SK-N-SH treated with all-trans-retinoic acid at 6 μM for 48 hours (cell line): ENCODE results near the gene VAT1.
"Not testable (repeated sequence)": the region's sequence is repeated elsewhere in the genome, so short reads cannot be mapped to it uniquely, and the experiment has no call there.

Source experiments
- ATAC-seq: fragments of 200-7000 bp; cut with Tn5 transposase; 3 replicates; pipeline ENCODE4 v1.9.1; 2020; ENCODE audit warnings: mild to moderate bottlenecking, moderate library complexity
- ARNTL ChIP-seq: fragments of 450-650 bp; formaldehyde crosslinking; IDR thresholded peaks from 2 replicates; pipeline ENCODE4 v1.5.0; 2020; ENCODE audit warnings: low read depth, mild to moderate bottlenecking, moderate library complexity, borderline replicate concordance
- BACH2 ChIP-seq: fragments of 250-450 bp; sonication (Bioruptor Pico); IDR thresholded peaks from 2 replicates; pipeline ENCODE4 v1.9.0; 2021; ENCODE audit warnings: mild to moderate bottlenecking, borderline replicate concordance
- CSDC2 ChIP-seq: fragments of 250-450 bp; sonication (Bioruptor Pico); IDR thresholded peaks from 2 replicates; pipeline ENCODE4 v1.5.0; 2020; ENCODE audit warnings: mild to moderate bottlenecking, moderate library complexity
- ESRRG ChIP-seq: fragments of 250-450 bp; sonication (Bioruptor Pico); IDR thresholded peaks from 2 replicates; pipeline ENCODE4 v1.6.1; 2021; ENCODE audit warnings: mild to moderate bottlenecking
- GLIS3 ChIP-seq: fragments of 250-450 bp; sonication (Bioruptor Pico); IDR thresholded peaks from 2 replicates; pipeline ENCODE4 v1.5.0; 2020; ENCODE audit warnings: mild to moderate bottlenecking, moderate library complexity
- OSR1 ChIP-seq: fragments of 250-450 bp; sonication (Bioruptor Pico); IDR thresholded peaks from 2 replicates; pipeline ENCODE4 v1.8.0; 2022; ENCODE audit warnings: moderate library complexity, mild to moderate bottlenecking, inconsistent platforms
- POU6F1 ChIP-seq: fragments of 250-450 bp; sonication (Bioruptor Pico); IDR thresholded peaks from 2 replicates; pipeline ENCODE4 v1.8.0; 2021; ENCODE audit warnings: low read depth, mild to moderate bottlenecking, moderate library complexity, borderline replicate concordance
- PPARA ChIP-seq: fragments of 250-450 bp; sonication (Bioruptor Pico); IDR thresholded peaks from 2 replicates; pipeline ENCODE4 v1.5.0; 2020; ENCODE audit warnings: mild to moderate bottlenecking, borderline replicate concordance
- RARB ChIP-seq: fragments of 250-450 bp; sonication (Bioruptor Pico); IDR thresholded peaks from 2 replicates; pipeline ENCODE4 v1.8.0; 2021; ENCODE audit warnings: mild to moderate bottlenecking, moderate library complexity
- SNAI2 ChIP-seq: fragments of 250-450 bp; sonication (Bioruptor Pico); IDR thresholded peaks from 2 replicates; pipeline ENCODE4 v1.5.0; 2020; ENCODE audit warnings: mild to moderate bottlenecking, moderate library complexity
- TCF4 ChIP-seq: fragments of 250-450 bp; sonication (Bioruptor Pico); IDR thresholded peaks from 2 replicates; pipeline ENCODE4 v1.8.0; 2021; ENCODE audit warnings: mild to moderate bottlenecking, moderate library complexity, borderline replicate concordance
- TOX ChIP-seq: fragments of 250-450 bp; sonication (Bioruptor Pico); IDR thresholded peaks from 2 replicates; pipeline ENCODE4 v1.8.0; 2021; ENCODE audit warnings: mild to moderate bottlenecking, moderate library complexity, borderline replicate concordance
- ZC3H10 ChIP-seq: fragments of 250-450 bp; sonication (Bioruptor Pico); IDR thresholded peaks from 2 replicates; pipeline ENCODE4 v1.5.1; 2021; ENCODE audit warnings: mild to moderate bottlenecking, moderate library complexity
- ZFP3 ChIP-seq: fragments of 250-450 bp; sonication (Bioruptor Pico); IDR thresholded peaks from 2 replicates; pipeline ENCODE4 v1.5.0; 2020; ENCODE audit warnings: mild to moderate bottlenecking, moderate library complexity
- ZFP30 ChIP-seq: fragments of 450-650 bp; formaldehyde crosslinking; IDR thresholded peaks from 2 replicates; pipeline ENCODE4 v1.5.0; 2022; ENCODE audit warnings: mild to moderate bottlenecking, moderate library complexity
- ZNF565 ChIP-seq: fragments of 450-650 bp; formaldehyde crosslinking; conservative IDR thresholded peaks from 2 replicates; pipeline ENCODE4 v1.5.0; 2020; ENCODE audit warnings: low read depth, mild to moderate bottlenecking, moderate library complexity
- ZNF70 ChIP-seq: fragments of 450-650 bp; formaldehyde crosslinking; IDR thresholded peaks from 2 replicates; pipeline ENCODE4 v1.5.0; 2020; ENCODE audit warnings: mild to moderate bottlenecking, moderate library complexity
- TF ChIP-seq, protein P1 (sequence below): fragments of 250-450 bp; sonication (Bioruptor Pico); IDR thresholded peaks from 2 replicates; pipeline ENCODE4 v1.5.1; 2020; ENCODE audit warnings: low read depth, mild to moderate bottlenecking, moderate library complexity
- TF ChIP-seq, protein P2 (sequence below): fragments of 250-450 bp; sonication (Bioruptor Pico); IDR thresholded peaks from 2 replicates; pipeline ENCODE4 v1.5.1; 2021; ENCODE audit warnings: mild to moderate bottlenecking, moderate library complexity
- TF ChIP-seq, protein P3 (sequence below): fragments of 250-450 bp; sonication (Bioruptor Pico); IDR thresholded peaks from 2 replicates; pipeline ENCODE4 v1.8.0; 2020; ENCODE audit warnings: mild to moderate bottlenecking, moderate library complexity, borderline replicate concordance
- TF ChIP-seq, protein P4 (sequence below): fragments of 250-450 bp; sonication (Bioruptor Pico); IDR thresholded peaks from 2 replicates; pipeline ENCODE4 v1.5.0; 2020; ENCODE audit warnings: mild to moderate bottlenecking, moderate library complexity

The VAT1 gene

DNA sequence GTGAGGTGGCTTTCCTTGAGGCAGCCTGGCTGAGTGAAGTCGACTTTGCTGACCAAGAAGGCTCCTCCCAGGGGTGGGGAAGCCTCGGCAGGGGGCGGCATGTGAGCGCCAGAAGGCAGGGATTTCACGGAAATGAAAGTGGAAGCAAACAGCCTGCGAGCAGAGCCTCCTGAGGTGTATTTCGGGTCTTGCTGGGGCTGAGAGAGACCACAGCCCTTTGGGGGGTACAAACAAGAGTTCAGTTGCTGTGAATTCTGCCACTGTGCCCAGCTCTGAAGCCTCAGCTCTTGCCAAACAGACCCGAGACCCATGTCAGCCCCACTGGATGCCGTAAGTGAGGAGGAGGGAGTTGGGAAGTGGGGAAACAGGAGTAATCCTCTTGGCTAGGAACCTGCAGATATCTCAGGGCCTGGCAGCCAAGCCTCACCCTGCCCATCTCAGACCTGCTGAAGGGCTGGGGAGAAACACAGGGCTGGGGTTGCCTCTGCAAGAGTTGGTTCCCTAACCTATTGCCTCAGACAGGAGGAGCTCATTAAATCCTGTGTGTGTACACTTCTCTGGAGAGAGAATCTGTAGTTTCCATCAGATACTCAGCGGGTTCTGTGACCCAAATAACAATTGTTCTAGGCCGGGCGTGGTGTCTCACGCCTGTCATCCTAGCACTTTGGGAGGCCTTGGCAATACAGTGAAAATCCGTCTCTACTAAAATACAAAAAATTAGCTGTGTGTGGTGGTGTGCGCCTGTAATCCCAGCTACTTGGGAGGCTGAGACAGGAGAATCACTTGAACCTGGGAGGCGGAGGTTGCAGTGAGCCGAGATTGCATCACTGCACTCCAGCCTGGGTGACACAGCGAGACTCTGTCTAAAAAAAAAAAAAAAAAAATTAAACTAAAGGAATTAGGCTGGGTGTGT, 15.3 kb downstream of the VAT1 start, which contains the start of gene IFI35:
Gene IFI35 (plus strand): TSS at position 146 of the 913 bp plus-strand sequence. CDS start 164 bp downstream, at position 310.
- peak; percentile 82 for ATAC-seq
- no peak for TF ChIP-seq BACH2 (CRISPR knock-in tag)
- TF ChIP-seq, protein P1, sequence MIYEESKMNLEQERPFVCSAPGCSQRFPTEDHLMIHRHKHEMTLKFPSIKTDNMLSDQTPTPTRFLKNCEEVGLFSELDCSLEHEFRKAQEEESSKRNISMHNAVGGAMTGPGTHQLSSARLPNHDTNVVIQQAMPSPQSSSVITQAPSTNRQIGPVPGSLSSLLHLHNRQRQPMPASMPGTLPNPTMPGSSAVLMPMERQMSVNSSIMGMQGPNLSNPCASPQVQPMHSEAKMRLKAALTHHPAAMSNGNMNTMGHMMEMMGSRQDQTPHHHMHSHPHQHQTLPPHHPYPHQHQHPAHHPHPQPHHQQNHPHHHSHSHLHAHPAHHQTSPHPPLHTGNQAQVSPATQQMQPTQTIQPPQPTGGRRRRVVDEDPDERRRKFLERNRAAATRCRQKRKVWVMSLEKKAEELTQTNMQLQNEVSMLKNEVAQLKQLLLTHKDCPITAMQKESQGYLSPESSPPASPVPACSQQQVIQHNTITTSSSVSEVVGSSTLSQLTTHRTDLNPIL (CRISPR knock-in tag) = no peak
- TF ChIP-seq, protein P2, sequence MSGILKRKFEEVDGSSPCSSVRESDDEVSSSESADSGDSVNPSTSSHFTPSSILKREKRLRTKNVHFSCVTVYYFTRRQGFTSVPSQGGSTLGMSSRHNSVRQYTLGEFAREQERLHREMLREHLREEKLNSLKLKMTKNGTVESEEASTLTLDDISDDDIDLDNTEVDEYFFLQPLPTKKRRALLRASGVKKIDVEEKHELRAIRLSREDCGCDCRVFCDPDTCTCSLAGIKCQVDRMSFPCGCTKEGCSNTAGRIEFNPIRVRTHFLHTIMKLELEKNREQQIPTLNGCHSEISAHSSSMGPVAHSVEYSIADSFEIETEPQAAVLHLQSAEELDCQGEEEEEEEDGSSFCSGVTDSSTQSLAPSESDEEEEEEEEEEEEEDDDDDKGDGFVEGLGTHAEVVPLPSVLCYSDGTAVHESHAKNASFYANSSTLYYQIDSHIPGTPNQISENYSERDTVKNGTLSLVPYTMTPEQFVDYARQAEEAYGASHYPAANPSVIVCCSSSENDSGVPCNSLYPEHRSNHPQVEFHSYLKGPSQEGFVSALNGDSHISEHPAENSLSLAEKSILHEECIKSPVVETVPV = no peak
- no peak for TF ChIP-seq ESRRG (CRISPR knock-in tag)
- no peak for TF ChIP-seq OSR1 (CRISPR knock-in tag)
- no peak for TF ChIP-seq ZNF70 (CRISPR knock-in tag)
- no peak for TF ChIP-seq POU6F1 (CRISPR knock-in tag)
- TF ChIP-seq ZC3H10 (CRISPR knock-in tag) = no peak
- TF ChIP-seq, protein P3, sequence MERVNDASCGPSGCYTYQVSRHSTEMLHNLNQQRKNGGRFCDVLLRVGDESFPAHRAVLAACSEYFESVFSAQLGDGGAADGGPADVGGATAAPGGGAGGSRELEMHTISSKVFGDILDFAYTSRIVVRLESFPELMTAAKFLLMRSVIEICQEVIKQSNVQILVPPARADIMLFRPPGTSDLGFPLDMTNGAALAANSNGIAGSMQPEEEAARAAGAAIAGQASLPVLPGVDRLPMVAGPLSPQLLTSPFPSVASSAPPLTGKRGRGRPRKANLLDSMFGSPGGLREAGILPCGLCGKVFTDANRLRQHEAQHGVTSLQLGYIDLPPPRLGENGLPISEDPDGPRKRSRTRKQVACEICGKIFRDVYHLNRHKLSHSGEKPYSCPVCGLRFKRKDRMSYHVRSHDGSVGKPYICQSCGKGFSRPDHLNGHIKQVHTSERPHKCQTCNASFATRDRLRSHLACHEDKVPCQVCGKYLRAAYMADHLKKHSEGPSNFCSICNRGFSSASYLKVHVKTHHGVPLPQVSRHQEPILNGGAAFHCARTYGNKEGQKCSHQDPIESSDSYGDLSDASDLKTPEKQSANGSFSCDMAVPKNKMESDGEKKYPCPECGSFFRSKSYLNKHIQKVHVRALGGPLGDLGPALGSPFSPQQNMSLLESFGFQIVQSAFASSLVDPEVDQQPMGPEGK = no peak
- TF ChIP-seq RARB (CRISPR knock-in tag) = no peak
- no peak for TF ChIP-seq TCF4 (CRISPR knock-in tag)
- TF ChIP-seq ARNTL = no peak
- TF ChIP-seq, protein P4, sequence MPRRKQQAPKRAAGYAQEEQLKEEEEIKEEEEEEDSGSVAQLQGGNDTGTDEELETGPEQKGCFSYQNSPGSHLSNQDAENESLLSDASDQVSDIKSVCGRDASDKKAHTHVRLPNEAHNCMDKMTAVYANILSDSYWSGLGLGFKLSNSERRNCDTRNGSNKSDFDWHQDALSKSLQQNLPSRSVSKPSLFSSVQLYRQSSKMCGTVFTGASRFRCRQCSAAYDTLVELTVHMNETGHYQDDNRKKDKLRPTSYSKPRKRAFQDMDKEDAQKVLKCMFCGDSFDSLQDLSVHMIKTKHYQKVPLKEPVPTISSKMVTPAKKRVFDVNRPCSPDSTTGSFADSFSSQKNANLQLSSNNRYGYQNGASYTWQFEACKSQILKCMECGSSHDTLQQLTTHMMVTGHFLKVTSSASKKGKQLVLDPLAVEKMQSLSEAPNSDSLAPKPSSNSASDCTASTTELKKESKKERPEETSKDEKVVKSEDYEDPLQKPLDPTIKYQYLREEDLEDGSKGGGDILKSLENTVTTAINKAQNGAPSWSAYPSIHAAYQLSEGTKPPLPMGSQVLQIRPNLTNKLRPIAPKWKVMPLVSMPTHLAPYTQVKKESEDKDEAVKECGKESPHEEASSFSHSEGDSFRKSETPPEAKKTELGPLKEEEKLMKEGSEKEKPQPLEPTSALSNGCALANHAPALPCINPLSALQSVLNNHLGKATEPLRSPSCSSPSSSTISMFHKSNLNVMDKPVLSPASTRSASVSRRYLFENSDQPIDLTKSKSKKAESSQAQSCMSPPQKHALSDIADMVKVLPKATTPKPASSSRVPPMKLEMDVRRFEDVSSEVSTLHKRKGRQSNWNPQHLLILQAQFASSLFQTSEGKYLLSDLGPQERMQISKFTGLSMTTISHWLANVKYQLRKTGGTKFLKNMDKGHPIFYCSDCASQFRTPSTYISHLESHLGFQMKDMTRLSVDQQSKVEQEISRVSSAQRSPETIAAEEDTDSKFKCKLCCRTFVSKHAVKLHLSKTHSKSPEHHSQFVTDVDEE (CRISPR knock-in tag) = no peak
- TF ChIP-seq PPARA (CRISPR knock-in tag) = no peak
- TF ChIP-seq ZFP3 = no peak
- no peak for TF ChIP-seq ZNF565 (CRISPR knock-in tag)

- TF ChIP-seq CSDC2 (CRISPR knock-in tag) (no peak), ZFP30 (CRISPR knock-in tag) (no peak), OSR1 (CRISPR knock-in tag) (no peak), SNAI2 (CRISPR knock-in tag) (no peak), GLIS3 (no peak), ZNF565 (CRISPR knock-in tag) (no peak), TOX (CRISPR knock-in tag) (no peak), BACH2 (CRISPR knock-in tag) (no peak)
- TF ChIP-seq, protein P4 (CRISPR knock-in tag) = no peak
- peak; percentile 23 for ATAC-seq
Measured at GRCh38 chr17:43003542-43004172, 18.5 kb downstream of the VAT1 start.

GRCh38 chr17:43000894-43001293, 21.3 kb downstream of the VAT1 start:
- ATAC-seq = not testable (repeated sequence)
